22Rv1 (cell line): Measurements from ENCODE around the gene SARS1.

ENCODE experiments used
- H3K27ac ChIP-seq: fragments of 450-650 bp; 2 replicates; pipeline ENCODE4 v1.5.1; 2017
- CTCF ChIP-seq: fragments of 450-650 bp; IDR thresholded peaks from 2 replicates; pipeline ENCODE4 v1.5.1; 2017; ENCODE audit warnings: mild to moderate bottlenecking
- ZFX ChIP-seq: fragments of 450-650 bp; IDR thresholded peaks from 2 replicates; pipeline ENCODE4 v1.6.1; 2017; ENCODE audit warnings: antibody characterized with exemption, borderline replicate concordance

SARS1 gene

GRCh38 chr1:109251277-109252166, 37.8 kb downstream of the SARS1 start:
- TF ChIP-seq ZFX (no peak), CTCF (no peak)

GRCh38 chr1:109252167-109252892, 38.6 kb downstream of the SARS1 start:
- no peak for TF ChIP-seq ZFX
- no peak for TF ChIP-seq CTCF
- no peak overlapping the region for H3K27ac ChIP-seq

More at GRCh38 chr1:109251277-109252166, 37.8 kb downstream of the SARS1 start:
- no peak overlapping the region for H3K27ac ChIP-seq

GRCh38 chr1:109252893-109253802, 39.4 kb downstream of the SARS1 start:
- TF ChIP-seq ZFX (no peak), CTCF (no peak)
- no peak overlapping the region for H3K27ac ChIP-seq

GRCh38 chr1:109253803-109254620, 40.3 kb downstream of the SARS1 start:
- no peak overlapping the region for H3K27ac ChIP-seq
- no peak for TF ChIP-seq ZFX
- no peak for TF ChIP-seq CTCF

GRCh38 chr1:109254621-109255096, 40.9 kb downstream of the SARS1 start:
- no peak overlapping the region for H3K27ac ChIP-seq
- TF ChIP-seq CTCF, result no peak
- TF ChIP-seq ZFX, result no peak

GRCh38 chr1:109255097-109255651, 41.5 kb downstream of the SARS1 start:
- no peak for TF ChIP-seq ZFX
- TF ChIP-seq CTCF, result no peak
- no peak overlapping the region for H3K27ac ChIP-seq
